ENCODE data around the gene MED15.
"Not testable (repeated sequence)": the region's sequence is repeated elsewhere in the genome, so short reads cannot be mapped to it uniquely, and the experiment has no call there.

The MED15 gene

GRCh38 chr22:20530368-20531153 lies 23.2 kb downstream of the MED15 start:
- in situ Hi-C loops (cut with MboI; ENCODE audit: low sequenced_read_pairs): no loop called here

DNA sequence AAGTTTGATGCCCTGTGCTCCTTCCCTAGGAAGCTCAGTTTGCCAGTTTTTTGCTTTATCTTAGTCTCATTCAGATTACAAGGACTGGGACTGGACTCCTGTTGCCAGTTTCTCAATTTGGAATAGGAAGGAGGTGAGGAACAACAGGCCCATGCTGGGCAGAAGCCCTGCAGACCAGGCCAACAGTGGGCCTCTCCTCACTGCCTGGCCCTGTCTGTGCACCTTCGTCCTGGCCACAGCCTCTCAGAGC lies 23.7 kb downstream of the MED15 start:
- in situ Hi-C loops (cut with MboI; ENCODE audit: low sequenced_read_pairs): no loop called here

DNA sequence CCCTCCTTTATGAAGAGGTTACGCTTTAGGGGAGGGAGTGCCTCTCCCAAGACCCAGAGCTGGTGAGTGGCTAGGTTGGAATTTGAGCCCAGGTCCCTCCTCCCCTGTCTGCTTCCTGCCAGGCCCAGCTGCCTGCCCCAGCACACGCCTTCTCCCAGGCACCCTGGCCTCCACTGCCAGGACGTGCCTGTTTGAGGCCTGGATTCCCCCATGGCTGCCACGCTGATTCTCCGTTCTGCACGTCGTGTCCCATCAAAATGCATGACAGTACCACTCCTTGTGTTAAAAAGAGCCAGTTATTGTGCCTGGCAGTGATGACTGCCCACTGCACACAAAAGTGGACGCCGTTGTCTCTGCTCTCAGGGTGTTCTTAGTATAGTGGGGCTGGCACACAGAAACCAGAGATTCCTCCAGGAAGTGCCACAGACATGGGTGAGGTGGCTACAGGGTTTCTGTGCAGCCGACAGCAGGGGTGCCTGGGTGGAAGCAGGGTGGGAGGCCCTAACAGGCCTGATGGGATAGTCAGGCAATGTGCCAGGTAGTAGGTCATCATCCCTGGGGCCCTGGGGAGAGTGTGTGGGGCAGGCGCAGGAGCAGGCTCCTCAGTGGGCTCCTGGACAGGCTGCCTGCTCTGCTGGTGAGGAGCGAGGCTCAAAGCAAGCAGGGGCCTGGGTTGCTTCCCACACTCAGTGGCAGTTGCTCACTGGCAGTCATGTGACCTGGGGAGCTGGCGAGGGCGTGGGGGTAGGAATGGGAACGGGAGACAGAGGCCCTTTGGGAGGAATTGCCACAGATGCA lies 24.2 kb downstream of the MED15 start:
- in situ Hi-C loops (cut with MboI; ENCODE audit: low sequenced_read_pairs): no loop called here

DNA sequence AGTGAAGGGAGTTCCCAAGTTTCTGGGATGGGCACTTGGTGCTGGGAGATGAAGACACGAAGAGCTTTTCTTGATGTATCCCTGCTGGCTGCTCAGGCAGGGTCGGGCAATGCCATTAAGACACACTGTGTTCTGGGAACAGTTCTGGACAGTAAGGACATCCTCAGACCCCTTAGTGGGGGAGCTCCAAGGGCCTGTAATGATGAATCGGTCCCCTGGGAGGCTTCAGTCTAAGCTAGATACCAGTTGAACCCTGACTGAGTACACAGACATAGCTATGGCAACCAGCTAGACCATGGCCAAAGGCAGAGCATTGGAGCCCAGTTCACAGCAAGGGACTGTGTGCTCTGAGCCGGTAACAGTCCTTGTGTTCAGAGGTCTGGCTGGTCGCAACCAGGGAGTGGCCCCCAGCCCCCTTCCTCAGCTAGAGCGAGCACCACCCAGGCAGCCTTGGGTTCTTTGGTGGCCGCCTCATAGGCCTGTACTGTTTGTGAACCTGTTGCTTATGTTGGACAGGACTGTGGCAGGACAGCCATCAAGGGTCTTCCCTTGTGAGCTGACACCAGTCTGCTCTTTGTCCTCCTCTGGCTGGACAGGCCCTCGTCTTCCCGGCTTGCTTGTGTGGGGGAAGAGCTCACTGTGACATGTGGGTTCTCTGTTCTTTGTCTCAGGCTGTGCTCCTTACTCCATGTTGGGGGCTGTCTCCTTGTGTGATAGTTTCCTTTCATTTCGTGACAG lies 25.0 kb downstream of the MED15 start:
- in situ Hi-C loops (cut with MboI; ENCODE audit: low sequenced_read_pairs): no loop called here

- in situ Hi-C loops (cut with MboI; ENCODE audit: low sequenced_read_pairs): no loop called here
Observed at GRCh38 chr22:20533095-20533878, 25.9 kb downstream of the MED15 start.

DNA sequence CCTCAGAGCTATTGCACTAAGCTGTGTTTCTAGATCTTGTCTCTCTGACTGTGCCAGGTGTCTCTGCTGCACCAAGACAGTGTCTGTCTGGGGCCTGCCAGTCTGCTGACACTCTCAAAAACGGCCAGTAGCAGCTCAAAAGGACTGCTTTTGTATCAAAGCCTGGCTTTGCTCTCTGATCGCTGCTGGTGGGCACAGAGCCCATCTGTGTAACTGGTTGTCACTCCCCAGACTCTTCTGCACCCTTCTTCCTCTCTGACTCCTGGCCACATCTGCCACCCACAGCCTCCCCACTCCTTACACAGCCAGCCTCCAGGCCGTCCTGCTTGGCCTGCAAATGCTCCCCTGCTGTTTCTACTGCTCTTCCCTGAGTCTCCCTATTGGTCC lies 26.5 kb downstream of the MED15 start:
- in situ Hi-C loops (cut with MboI; ENCODE audit: low sequenced_read_pairs): no loop called here

GRCh38 chr22:20536590-20537324 lies 29.3 kb downstream of the MED15 start:
- in situ Hi-C loops (cut with MboI; ENCODE audit: low sequenced_read_pairs): no loop called here

- in situ Hi-C loops (cut with MboI; ENCODE audit: low sequenced_read_pairs): no loop called here
Observed at GRCh38 chr22:20537325-20537756, 29.9 kb downstream of the MED15 start.

DNA sequence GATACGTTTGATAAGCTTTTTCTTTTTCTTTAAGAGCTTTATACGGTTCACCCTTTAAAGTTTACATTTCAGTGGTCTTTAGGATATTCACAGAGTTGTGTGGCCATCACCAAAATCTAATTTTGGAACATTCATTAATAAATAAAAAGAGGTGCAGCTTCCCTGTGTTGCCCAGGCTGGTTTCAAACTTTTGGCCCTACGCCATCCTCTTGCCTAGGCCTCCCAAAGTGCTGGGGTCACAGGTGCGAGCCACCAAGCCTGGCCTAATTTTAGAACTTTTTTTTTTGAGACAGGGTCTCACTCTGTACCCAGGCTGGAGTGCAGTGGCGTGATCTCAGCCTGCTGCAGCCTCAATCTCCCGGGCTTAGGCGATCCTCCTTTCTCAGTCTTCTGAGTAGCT lies 30.6 kb downstream of the MED15 start:
- in situ Hi-C loops (cut with MboI; ENCODE audit: low sequenced_read_pairs): no loop called here

DNA sequence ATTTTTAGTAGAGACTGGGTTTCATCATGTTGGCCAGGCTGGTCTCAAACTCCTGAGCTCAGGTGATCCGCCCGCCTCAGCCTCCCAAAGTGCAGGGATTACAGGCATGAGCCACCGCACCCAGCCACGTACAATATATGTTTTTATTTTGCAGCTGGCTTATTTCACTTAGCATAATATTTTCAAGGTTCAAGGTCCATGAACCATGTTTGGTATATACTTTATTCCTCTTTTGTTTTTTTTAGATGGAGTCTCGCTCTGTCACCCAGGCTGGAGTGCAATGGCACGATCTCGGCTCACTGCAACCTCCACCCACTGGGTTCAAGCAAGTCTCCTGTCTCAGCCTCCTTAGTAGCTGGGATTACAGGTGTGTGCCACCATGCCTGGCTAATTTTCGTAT lies 31.5 kb downstream of the MED15 start:
- in situ Hi-C loops (cut with MboI; ENCODE audit: low sequenced_read_pairs): not testable (repeated sequence)

DNA sequence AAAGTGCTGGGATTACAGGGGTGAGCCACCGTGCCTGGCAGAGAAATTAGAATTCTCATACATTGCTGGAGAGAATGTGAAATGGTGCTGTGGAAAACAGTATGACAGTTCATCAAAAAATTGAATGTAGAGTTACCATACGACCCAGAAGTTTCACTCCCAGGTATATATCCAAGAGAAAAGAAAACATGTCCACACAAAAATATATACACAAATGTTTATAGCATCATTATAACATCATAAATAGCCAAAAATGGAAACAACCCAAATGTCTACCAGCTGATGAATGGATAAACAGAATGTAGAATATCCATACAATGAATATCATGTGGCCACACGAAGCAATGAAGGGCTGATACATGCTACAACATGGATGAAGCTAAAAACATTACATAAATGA lies 34.6 kb downstream of the MED15 start:
- in situ Hi-C loops (cut with MboI; ENCODE audit: low sequenced_read_pairs): no loop called here

DNA sequence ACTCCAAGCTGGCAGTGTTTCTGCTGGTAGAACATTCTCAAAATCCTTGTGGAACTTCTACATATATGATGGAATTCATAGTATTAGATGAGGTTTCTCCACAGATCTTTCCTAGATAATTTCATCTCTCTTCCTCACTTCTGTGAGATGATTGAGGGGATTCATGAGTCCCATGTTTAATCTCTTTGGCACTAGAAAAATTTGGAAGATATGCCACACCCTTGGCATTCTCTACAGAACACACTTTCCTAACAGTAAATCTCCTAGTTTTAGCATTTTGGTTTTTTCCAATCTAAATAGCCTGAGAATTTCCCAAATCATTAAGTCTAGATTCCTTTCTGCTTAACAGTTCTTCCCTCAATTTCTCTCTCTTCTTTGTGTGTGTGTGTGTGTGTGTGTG lies 35.3 kb downstream of the MED15 start:
- in situ Hi-C loops (cut with MboI; ENCODE audit: low sequenced_read_pairs): no loop called here

GRCh38 chr22:20545318-20545634 lies 37.9 kb downstream of the MED15 start:
- in situ Hi-C loops (cut with MboI; ENCODE audit: low sequenced_read_pairs): not testable (repeated sequence)

- in situ Hi-C loops (cut with MboI; ENCODE audit: low sequenced_read_pairs): no loop called here
Observed at GRCh38 chr22:20545681-20546521, 38.5 kb downstream of the MED15 start.

GRCh38 chr22:20546541-20546950 lies 39.1 kb downstream of the MED15 start:
- in situ Hi-C loops (cut with MboI; ENCODE audit: low sequenced_read_pairs): no loop called here

- in situ Hi-C loops (cut with MboI; ENCODE audit: low sequenced_read_pairs): no loop called here
Observed at GRCh38 chr22:20547029-20547428, 39.6 kb downstream of the MED15 start.

GRCh38 chr22:20548806-20549205 lies 41.4 kb downstream of the MED15 start:
- in situ Hi-C loops (cut with MboI; ENCODE audit: low sequenced_read_pairs): no loop called here

DNA sequence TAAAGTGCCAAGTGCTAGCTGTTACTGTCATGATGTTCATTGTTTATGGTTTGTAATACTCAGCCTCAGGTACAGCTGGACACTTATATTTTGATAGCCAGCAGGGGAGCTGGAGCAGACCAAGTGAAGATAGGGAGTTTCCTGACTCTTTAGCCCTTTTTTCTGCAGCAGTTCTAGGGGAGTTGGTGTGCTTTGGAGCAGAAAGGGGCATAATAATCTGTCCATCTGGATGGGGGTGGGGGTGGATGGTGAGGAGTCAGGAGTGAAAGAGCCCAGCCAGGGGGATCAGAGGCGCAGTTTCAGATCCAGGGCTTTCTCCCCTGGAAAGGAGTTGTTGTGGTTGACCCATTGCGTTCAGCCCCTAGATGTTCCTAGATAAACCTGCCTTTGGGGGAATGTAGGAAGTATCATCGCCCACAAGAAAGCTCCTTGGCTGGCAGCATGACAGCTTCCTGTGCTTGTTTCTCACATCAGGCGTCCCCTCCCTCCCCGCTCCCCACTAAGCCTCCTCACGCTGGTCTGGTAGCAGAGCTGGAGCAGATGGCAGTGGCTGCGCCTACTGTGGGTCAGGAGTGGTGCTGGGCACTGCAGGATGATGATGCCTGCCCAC lies 41.9 kb downstream of the MED15 start:
- in situ Hi-C loops (cut with MboI; ENCODE audit: low sequenced_read_pairs): no loop called here

Measured in HL-60/S4 treated with phorbol 12-myristate 13-acetate at 8.2 ng/mL for 4 days and 3 days (cell line).